Stimulated activated CD4-positive, alpha-beta T cell treated with anti-CD3 and anti-CD28 coated beads, Interleukin-1b, Interleukin-23, amount 100 ng/mL, for 24 hours (primary cell): ENCODE data around the gene ZNF552.
"Not testable (repeated sequence)": the region's sequence is repeated elsewhere in the genome, so short reads cannot be mapped to it uniquely, and the experiment has no call there.

Experiments used
- DNase-seq, 4 experiments: peaks; one replicate each; pipeline ENCODE4 v3.0.0-alpha.2; 2020; ENCODE audit warnings: low read depth in 4 of 4, low spot score in 1 of 4

The ZNF552 gene

GRCh38 chr19:57814505-57815246 is at the start of gene ZNF552:
Gene ZNF552, minus strand, starts transcription at chr19:57814913. Its CDS starts 170 bp downstream, at chr19:57814743.
- DNase-seq = peak; percentile 35 to 63 (median 54)

- not testable (repeated sequence) for DNase-seq
Observed at GRCh38 chr19:57862351-57862750, 47.6 kb upstream of the ZNF552 start.

GRCh38 chr19:57854117-57854516 is 39.4 kb upstream of the ZNF552 start:
- DNase-seq = not testable (repeated sequence)

- not testable (repeated sequence) for DNase-seq
Observed at GRCh38 chr19:57851812-57852603, 37.3 kb upstream of the ZNF552 start.

- no peak for DNase-seq
Observed at GRCh38 chr19:57850553-57851017, 35.9 kb upstream of the ZNF552 start.

- DNase-seq = peak; percentile 39 to 62 (median 53)
Observed at GRCh38 chr19:57849666-57850473, 35.2 kb upstream of the ZNF552 start, which contains the start of gene ZNF587. Gene ZNF587, plus strand, starts transcription at chr19:57849859. Its CDS starts 180 bp downstream, at chr19:57850039.

- DNase-seq = not testable (repeated sequence)
Observed at GRCh38 chr19:57849162-57849665, 34.5 kb upstream of the ZNF552 start.

GRCh38 chr19:57847164-57847563 is 32.5 kb upstream of the ZNF552 start:
- not testable (repeated sequence) for DNase-seq

- no peak for DNase-seq
Observed at GRCh38 chr19:57841122-57841763, 26.5 kb upstream of the ZNF552 start.

GRCh38 chr19:57838622-57839191 is 24.0 kb upstream of the ZNF552 start:
- DNase-seq = not testable (repeated sequence)

- DNase-seq = not testable (repeated sequence)
Observed at GRCh38 chr19:57836991-57837390, 22.3 kb upstream of the ZNF552 start.

- DNase-seq = no peak
Observed at GRCh38 chr19:57830071-57830602, 15.4 kb upstream of the ZNF552 start, which contains the start of gene ZNF587B. Gene ZNF587B, plus strand, starts transcription at chr19:57830299. Its CDS starts 230 bp downstream, at chr19:57830529.

GRCh38 chr19:57829316-57829715 is 14.6 kb upstream of the ZNF552 start:
- no peak for DNase-seq

- DNase-seq = no peak
Observed at GRCh38 chr19:57825511-57825910, 10.8 kb upstream of the ZNF552 start.

- not testable (repeated sequence) for DNase-seq
Observed at GRCh38 chr19:57823608-57824007, 8.9 kb upstream of the ZNF552 start.

GRCh38 chr19:57823155-57823554 is 8.4 kb upstream of the ZNF552 start:
- DNase-seq = not testable (repeated sequence)

- DNase-seq = not testable (repeated sequence)
Observed at GRCh38 chr19:57821501-57821900, 6.8 kb upstream of the ZNF552 start.

GRCh38 chr19:57821095-57821494 is 6.4 kb upstream of the ZNF552 start:
- not testable (repeated sequence) for DNase-seq

- DNase-seq = no peak
Observed at GRCh38 chr19:57820599-57820998, 5.9 kb upstream of the ZNF552 start.
